NCI-H2107 treated with DMSO at 0.1 percent for 48 hours (cell line): Measurements from ENCODE around the gene PTPN2.

ENCODE experiments used
- DNase-seq: peaks from one replicate; lab custom pipeline; 2025; ENCODE audit not compliant: unreplicated experiment; lab: John Stamatoyannopoulos, UW

Gene PTPN2

DNA sequence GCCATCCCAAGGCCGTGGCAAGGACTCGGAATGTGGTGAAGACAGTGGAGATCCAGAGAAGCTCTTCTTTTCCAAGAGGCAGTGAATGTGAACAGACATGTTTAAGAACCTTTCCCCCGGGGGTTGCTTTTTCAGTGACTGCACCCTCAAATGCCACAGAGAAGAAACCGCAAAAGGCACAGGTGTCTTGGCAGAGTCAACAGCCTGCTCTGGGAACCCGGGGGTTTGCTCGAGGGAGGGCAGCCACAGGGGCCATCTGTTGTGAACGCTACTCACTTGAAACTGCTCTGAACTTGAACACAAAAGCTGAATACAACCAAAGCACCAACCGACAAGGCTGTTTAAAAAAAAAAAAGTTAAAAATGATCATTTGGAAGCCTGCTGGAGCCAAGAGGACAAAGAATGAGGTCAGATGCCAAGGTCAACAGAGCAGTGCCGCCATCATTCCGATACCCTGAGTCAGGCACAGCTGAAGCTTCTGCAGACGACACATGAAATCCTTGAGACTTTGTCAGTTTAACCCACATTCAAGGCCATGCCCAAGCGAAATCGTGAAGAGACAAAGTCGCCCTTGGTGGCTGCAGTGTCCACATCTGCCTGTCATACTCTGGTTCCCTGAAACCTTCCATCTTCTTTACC lies 133.8 kb downstream of the PTPN2 start:
- DNase-seq: peak; percentile 76

DNA sequence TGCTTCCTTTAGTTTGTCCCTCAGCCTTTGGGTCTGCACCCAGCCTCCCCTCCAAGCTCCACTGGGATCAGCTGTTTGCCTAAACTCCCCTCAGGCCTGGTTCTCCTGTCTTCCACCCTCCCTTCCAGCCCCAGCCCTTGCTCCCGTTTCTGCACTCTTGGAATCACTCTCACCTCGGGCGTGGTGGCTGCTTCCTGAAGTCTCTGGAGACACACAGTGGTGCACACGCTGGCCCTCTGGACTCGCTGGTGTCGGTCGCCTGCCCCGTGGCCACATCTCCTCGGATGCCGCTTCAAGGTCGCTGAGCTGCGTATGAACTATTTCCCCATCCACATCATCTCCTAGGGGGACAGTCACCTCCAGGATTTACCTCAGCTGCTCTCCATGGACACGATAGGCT lies 134.9 kb downstream of the PTPN2 start:
- DNase-seq: no peak

DNA sequence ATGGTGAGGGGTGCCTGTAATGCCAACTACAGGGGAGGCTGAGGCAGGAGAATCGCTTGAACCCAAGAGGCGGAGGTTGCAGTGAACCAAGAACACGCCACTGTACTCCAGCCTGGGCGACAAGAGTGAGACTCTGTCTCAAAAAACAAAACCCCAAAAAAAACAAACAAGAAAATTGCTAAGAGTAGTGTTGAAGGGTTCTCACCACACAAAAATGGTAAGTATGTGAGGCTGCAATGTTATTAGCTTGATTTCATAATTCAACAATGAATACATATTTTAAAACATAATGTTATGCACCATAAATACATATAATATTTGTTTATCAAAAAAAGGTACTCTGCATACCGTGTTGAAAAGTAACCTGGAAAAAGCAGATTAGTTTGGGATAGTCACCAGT lies 135.4 kb downstream of the PTPN2 start:
- no peak for DNase-seq

DNA sequence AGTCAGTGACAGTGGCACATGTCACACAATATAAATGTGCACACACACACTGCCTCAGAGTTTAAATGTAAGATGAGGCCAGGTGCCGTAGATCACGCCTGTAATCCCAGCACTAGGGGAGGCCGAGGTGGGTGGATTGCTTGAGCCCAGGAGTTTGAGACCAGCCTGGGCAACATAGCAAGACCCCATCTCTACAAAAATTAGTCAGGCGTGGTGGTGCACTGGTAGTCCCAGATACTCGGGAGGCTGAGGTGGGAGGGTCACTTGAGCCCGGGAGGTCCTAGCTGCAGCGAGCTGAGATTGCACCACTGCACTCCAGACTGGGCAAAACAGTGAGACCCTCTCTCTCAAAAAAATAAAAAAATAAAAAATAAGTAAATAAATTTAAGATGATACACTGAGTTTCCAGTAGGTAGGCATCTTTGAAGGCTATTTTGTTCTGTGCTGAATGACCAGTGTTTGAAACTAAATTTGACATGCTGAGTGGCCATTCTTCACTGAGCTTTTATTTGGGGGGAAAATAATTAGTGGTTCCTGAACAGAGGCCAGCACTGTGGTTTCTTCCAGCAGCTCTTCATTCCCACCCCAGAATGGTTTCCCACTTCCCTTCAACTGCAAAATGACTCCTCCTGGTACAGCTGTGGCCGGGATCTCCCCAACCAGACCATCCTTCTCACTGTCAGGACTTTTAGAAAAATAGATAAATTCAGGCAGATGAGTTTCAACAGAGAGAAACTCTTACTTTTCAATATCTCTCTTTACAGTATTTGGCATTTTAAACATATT lies 136.3 kb downstream of the PTPN2 start:
- DNase-seq: no peak

DNA sequence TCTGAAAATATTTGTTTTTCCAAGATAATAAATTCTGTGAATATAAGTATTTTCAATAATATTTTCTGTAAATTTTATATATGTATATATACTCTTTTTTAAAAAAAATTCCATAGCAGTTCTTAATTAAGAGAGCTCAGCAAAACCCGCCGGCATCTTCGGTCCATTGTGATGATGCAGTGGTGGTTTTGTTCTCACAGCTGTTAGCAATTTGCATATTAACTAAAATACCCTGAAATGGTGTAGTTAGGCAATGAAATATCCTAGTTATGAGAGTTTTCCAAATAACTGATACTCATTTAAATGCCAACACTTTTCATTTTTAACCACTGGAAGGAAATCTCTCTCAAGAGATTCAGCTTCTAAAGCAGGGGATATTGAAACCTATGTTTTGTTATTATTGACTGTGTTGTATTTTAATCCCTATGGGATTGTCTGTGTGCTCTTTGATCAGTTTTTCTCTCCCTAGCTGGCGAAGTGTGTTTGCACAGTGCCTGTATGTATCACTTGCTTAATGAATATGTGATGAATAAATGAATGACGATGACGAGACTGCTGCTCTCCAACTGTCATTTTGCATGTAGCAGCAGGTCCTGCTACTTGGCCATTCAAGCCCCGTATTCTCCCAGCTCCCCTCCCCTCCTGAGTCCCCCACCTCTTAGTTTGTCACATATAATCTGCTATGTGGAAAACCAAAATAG lies 138.8 kb downstream of the PTPN2 start:
- DNase-seq: no peak

DNA sequence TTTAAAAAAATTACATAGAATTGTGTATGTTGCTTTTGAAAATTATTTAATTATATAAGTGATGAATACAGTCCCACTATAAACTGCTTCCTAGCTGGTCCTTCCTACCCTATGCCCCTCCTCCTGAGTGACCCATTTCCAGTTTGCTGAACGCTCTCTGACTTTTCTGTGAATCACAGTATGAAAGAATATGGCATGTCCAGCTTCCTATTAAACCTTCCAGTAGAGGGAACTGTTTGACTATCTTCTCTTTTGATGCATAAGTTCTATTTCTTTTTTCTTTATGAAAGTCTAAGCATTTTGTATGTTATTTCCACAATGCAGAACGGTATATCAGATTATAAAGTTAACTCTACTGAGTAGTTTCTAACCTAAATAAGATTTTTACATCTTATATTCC lies 139.9 kb downstream of the PTPN2 start:
- peak; percentile 38 for DNase-seq

DNA sequence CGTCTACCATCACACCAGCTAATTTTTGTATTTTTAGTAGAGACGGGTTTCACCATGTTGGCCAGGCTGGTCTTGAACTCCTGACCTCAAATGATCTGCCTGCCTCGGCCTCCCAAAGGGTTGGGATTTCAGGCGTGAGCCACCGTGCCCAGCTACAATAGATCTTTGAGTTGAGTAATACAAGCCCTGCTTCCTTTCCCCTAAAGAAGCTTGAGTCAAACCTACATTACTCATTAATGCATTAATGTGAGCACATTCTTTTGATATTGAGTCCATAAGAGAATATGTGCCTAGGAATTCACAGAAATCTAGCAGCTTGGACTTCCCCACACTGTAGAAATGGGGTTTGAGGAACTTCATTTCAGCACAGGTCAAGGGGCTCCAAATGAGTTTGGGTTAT lies 141.6 kb downstream of the PTPN2 start:
- no peak for DNase-seq
